Neutrophil (primary cell): Measurements from ENCODE around the gene SCN8A.

Source experiments
- H3K27ac ChIP-seq: fragments of 200-600 bp; sonication (generic); 2 replicates; pipeline ENCODE4 v1.5.1; 2016; ENCODE audit warnings: mild to moderate bottlenecking, moderate library complexity
- H3K27me3 ChIP-seq: fragments of 200-600 bp; sonication (generic); 2 replicates; pipeline ENCODE4 v1.6.0; 2016; ENCODE audit warnings: mild to moderate bottlenecking
- H3K36me3 ChIP-seq: fragments of 200-600 bp; sonication (generic); 2 replicates; pipeline ENCODE4 v1.5.1; 2017
- H3K4me1 ChIP-seq, 2 experiments: fragments of 200-600 bp in 1 of 2; sonication (generic) in 1 of 2; 1 replicate in 1 of 2; 2 replicates in 1 of 2; pipeline versions ENCODE4 v1.5.1 to v1.6.1; 2013 to 2016; ENCODE audit warnings: low read depth in 1 of 2, low read length in 1 of 2, mild to moderate bottlenecking in 1 of 2, moderate library complexity in 1 of 2; ENCODE audit not compliant: control insufficient read depth in 1 of 2, insufficient read depth in 1 of 2
- H3K4me3 ChIP-seq, 2 experiments: fragments of 200-600 bp in 1 of 2; sonication (generic) in 1 of 2; 1 replicate in 1 of 2; 2 replicates in 1 of 2; pipeline ENCODE4 v1.5.1; 2013 to 2016; ENCODE audit warnings: low read depth in 1 of 2, low read length in 1 of 2, mild to moderate bottlenecking in 1 of 2, moderate library complexity in 1 of 2
- H3K9me3 ChIP-seq: fragments of 200-600 bp; sonication (generic); 2 replicates; pipeline ENCODE4 v1.5.1; 2016
- TF ChIP-seq, protein P1 (sequence below): fragments of 200-600 bp; sonication (generic); IDR thresholded peaks from 2 replicates; pipeline ENCODE4 v1.5.1; 2016; ENCODE audit warnings: antibody characterized with exemption

Gene SCN8A

DNA sequence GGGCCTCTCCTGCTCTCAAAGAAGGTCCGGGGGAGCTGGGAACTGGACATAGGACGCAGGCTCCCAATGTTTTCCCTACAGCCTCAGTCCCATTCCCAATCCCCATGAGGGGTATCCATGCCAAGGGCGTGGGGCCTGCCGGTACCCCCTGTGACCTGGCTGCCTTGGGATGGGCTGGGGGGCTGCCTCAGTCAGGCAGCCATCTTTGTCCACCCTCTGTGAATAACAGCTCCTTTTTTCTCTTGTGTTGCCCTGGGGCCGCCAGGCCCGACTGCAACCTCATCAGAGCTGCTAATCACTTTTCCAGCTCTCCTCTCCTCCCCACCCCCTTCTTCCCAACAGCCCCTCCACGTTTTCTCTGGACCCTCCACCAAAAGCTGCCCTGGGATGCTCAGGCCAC lies 246.3 kb downstream of the SCN8A start:
- Histone ChIP-seq H3K36me3 (no peaks in the 10 kb centered on the region), H3K9me3 (no peaks in the 10 kb centered on the region), H3K27ac (no peak overlapping the region), H3K4me3 (no peak overlapping the region), H3K4me1 (peaks cover 6 to 9% of the 10 kb centered on the region in 2 experiments), H3K27me3 (peaks cover 90% of the 10 kb centered on the region)
- TF ChIP-seq, protein P1, sequence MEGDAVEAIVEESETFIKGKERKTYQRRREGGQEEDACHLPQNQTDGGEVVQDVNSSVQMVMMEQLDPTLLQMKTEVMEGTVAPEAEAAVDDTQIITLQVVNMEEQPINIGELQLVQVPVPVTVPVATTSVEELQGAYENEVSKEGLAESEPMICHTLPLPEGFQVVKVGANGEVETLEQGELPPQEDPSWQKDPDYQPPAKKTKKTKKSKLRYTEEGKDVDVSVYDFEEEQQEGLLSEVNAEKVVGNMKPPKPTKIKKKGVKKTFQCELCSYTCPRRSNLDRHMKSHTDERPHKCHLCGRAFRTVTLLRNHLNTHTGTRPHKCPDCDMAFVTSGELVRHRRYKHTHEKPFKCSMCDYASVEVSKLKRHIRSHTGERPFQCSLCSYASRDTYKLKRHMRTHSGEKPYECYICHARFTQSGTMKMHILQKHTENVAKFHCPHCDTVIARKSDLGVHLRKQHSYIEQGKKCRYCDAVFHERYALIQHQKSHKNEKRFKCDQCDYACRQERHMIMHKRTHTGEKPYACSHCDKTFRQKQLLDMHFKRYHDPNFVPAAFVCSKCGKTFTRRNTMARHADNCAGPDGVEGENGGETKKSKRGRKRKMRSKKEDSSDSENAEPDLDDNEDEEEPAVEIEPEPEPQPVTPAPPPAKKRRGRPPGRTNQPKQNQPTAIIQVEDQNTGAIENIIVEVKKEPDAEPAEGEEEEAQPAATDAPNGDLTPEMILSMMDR, result no peak

DNA sequence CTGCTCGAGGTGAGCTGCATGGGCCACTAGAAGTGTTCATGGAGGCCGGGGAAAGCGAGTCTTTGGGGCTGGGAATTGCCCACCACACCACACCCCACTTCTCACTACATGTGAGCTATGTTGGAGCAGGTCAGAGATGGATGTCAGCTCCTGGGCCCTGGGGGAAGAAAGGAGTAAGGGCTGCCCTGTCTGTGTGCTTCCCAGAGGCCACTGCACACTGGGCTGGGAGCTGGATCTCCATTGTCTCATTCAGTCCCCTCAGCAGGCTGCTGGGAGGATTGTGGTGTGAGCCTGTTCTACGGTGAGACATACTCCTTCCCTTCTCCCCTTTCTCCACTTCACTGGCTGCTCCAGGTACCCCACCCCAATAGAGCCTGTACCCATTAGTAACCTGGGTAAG lies 247.0 kb downstream of the SCN8A start:
- H3K9me3 ChIP-seq, result no peaks in the 10 kb centered on the region
- H3K27me3 ChIP-seq, result peaks cover 90% of the 10 kb centered on the region
- TF ChIP-seq, protein P1, result no peak
- no peak overlapping the region for H3K27ac ChIP-seq
- no peaks in the 10 kb centered on the region for H3K36me3 ChIP-seq
- H3K4me1 ChIP-seq, result peaks cover 0 to 1% of the 10 kb centered on the region in 2 experiments
- no peak overlapping the region for H3K4me3 ChIP-seq

DNA sequence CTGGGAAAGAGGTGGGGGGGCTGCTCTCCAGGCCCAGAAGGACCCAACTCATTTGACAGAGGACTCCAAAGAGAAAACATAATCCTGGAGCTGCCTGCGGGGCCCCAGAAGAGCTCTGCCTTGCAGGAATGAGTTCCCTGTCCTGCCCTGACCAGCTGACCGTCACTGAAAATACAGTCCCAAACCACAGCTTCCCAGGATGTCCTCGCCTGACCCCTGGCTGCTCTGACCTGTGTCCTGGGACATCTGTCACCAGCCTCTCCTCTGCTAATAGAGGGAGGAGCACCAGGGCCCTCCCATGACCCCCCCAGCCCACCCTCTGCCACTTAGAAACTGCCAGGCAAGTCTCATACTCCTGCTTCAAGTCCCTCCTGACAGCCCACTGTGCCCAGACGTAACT lies 247.7 kb downstream of the SCN8A start:
- TF ChIP-seq, protein P1, result no peak
- Histone ChIP-seq H3K4me1 (no peaks in the 10 kb centered on the region), H3K27ac (no peak overlapping the region), H3K27me3 (peaks cover 89% of the 10 kb centered on the region), H3K36me3 (no peaks in the 10 kb centered on the region), H3K4me3 (no peak overlapping the region), H3K9me3 (no peaks in the 10 kb centered on the region)

DNA sequence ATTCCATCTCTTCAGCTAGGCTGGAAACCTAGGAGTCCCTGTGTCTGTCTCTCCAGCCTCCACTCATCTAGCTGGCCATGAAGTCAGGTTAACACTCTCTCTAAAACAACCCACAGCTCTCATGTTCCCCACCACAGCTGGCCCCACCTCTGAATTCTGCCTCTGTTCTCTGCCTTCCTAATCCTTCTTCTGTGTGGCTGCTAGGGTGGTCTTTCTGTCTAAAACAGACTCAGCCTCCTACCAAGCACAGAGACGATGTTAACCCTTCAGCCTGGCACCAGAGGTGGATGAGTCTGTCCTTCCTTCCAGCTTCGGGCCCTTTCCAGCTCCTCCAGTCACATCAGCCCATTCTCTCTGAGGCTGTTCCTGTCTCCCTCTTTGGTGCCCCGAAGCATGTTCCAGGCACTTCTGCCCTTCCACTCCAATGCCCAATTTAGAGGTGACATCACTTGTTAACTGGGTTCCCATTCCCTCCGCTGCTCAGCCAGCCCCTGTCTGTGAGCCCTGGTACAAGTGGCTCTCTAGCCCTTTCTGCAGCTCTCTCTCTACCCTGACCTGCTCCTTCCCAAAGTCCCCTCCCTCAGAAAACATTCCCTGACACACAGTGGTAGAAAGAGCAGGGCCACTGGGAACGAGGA lies 248.4 kb downstream of the SCN8A start:
- Histone ChIP-seq H3K4me1 (no peaks in the 10 kb centered on the region), H3K9me3 (no peaks in the 10 kb centered on the region), H3K27me3 (peaks cover 89% of the 10 kb centered on the region), H3K36me3 (no peaks in the 10 kb centered on the region), H3K27ac (no peak overlapping the region), H3K4me3 (no peak overlapping the region)
- TF ChIP-seq, protein P1, result no peak

DNA sequence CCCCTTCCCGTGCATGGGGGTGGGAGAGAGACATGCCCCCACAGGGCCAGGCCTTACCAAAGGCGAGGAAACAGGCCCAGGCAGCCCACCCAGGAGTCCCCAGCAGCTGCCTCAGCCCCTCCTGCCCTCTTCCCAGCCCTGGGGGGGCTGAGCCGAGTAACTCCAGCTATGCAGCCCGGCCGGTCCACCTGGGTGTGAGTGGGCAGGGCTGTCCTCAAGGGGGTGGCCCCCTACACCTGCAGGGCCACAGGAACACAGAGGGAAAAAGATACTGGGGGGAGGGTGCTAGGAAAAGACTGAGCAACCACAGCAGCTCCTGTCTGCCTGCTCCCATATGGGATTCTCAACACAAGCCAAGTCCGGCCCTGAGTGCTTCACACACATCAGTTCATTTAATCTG lies 249.9 kb downstream of the SCN8A start:
- TF ChIP-seq, protein P1, result no peak
- Histone ChIP-seq H3K36me3 (no peaks in the 10 kb centered on the region), H3K9me3 (no peaks in the 10 kb centered on the region), H3K4me1 (no peaks in the 10 kb centered on the region), H3K27ac (no peak overlapping the region), H3K4me3 (no peak overlapping the region), H3K27me3 (peaks cover 94% of the 10 kb centered on the region)
